CD4-positive, alpha-beta T cell (primary cell): Measurements from ENCODE around the gene GPR156. TPM values are rescaled to one million over a fixed set of nuclear protein-coding genes. Genes with fewer than 3 reads are reported as not detected.

Source experiments
- ATAC-seq: fragments of 200-7000 bp; cut with Tn5 transposase; one replicate; pipeline ENCODE4 v1.10.0; 2022; ENCODE audit warnings: mild to moderate bottlenecking; ENCODE audit not compliant: poor library complexity
- CTCF ChIA-PET: fragments of 350-600 bp; sonication (Branson Sonifier 250); formaldehyde crosslinking; loops from one replicate; lab custom pipeline; 2021; ENCODE audit warnings: antibody characterized with exemption, inconsistent platforms; lab: Charles Lee
- POLR2A ChIA-PET: fragments of 350-600 bp; sonication (Branson Sonifier 250); formaldehyde crosslinking; loops from one replicate; lab custom pipeline; 2021; ENCODE audit warnings: antibody characterized with exemption, inconsistent platforms; lab: Charles Lee
- DNase-seq, 14 experiments: peaks; one replicate each; pipeline ENCODE4 v3.0.0-alpha.2; 2013 to 2020; ENCODE audit warnings: mixed read lengths in 2 of 14
- H3K27ac ChIP-seq, 2 donors: one replicate each; pipeline versions ENCODE4 v1.5.1 to v1.7.0; 2013; ENCODE audit warnings: low read length in 2 of 2, low read depth in 1 of 2, mild to moderate bottlenecking in 1 of 2
- H3K27me3 ChIP-seq, 2 experiments: 1 replicate in 1 of 2; 2 replicates in 1 of 2; pipeline versions ENCODE4 v1.6.1 to v1.7.0; 2013; ENCODE audit warnings: low read length in 2 of 2, control low read depth in 1 of 2, mild to moderate bottlenecking in 1 of 2, moderate library complexity in 1 of 2; ENCODE audit not compliant: insufficient read depth in 2 of 2, control insufficient read depth in 1 of 2
- H3K36me3 ChIP-seq: one replicate; pipeline ENCODE4 v1.6.1; 2013; ENCODE audit warnings: low read length, control low read depth; ENCODE audit not compliant: insufficient read depth
- H3K4me1 ChIP-seq: one replicate; pipeline ENCODE4 v1.6.1; 2013; ENCODE audit warnings: low read length, control low read depth; ENCODE audit not compliant: insufficient read depth
- H3K4me3 ChIP-seq: one replicate; pipeline ENCODE4 v1.5.1; 2013; ENCODE audit warnings: mild to moderate bottlenecking, low read length, moderate library complexity
- H3K9me3 ChIP-seq, 2 experiments: 1 replicate in 1 of 2; 2 replicates in 1 of 2; pipeline versions ENCODE4 v1.6.1 to v1.7.0; 2013; ENCODE audit warnings: low read length in 2 of 2, mild to moderate bottlenecking in 2 of 2, control low read depth in 1 of 2, moderate library complexity in 1 of 2; ENCODE audit not compliant: control insufficient read depth in 1 of 2, insufficient read depth in 1 of 2
- H3K27ac Mint-ChIP-seq: one replicate; pipeline ENCODE4 v1.8.0; 2020; ENCODE audit warnings: mixed read lengths
- H3K27me3 Mint-ChIP-seq: one replicate; pipeline ENCODE4 v1.8.0; 2021; ENCODE audit warnings: mixed read lengths
- H3K36me3 Mint-ChIP-seq: one replicate; pipeline ENCODE4 v1.8.0; 2021; ENCODE audit warnings: low read depth, mixed read lengths
- H3K4me1 Mint-ChIP-seq: one replicate; pipeline ENCODE4 v1.8.0; 2021; ENCODE audit warnings: low read depth, mixed read lengths
- H3K4me3 Mint-ChIP-seq: one replicate; pipeline ENCODE4 v1.8.0; 2020; ENCODE audit warnings: mild to moderate bottlenecking, mixed read lengths
- H3K9me3 Mint-ChIP-seq: one replicate; pipeline ENCODE4 v1.8.0; 2020; ENCODE audit warnings: mixed read lengths
- intact Hi-C, 2 experiments: fragments of 100-400 bp; cut with DNase I in 1 of 2; cut with micrococcal nuclease in 1 of 2; formaldehyde crosslinking; loops; one replicate each; pipeline versions ENCODE4 v1.15.1 to v1.9.0; 2023 to 2025; cut with DNase I, micrococcal nuclease
- total RNA-seq, 174 experiments: library from RNA in 2 of 174; stranded (reverse) in 2 of 174; gene quantifications; one replicate each; pipeline ENCODE4 v1.2.3 and lab custom pipeline; 2021 to 2026
- TF ChIP-seq, protein P1 (sequence below): fragments of 200-600 bp; IDR thresholded peaks from one replicate; pipeline ENCODE4 v1.8.0; 2022; ENCODE audit warnings: antibody characterized with exemption, mild to moderate bottlenecking

The GPR156 gene
- total RNA-seq, 2 experiments from 2014 or later, result 0.17 to 0.27 TPM

DNA sequence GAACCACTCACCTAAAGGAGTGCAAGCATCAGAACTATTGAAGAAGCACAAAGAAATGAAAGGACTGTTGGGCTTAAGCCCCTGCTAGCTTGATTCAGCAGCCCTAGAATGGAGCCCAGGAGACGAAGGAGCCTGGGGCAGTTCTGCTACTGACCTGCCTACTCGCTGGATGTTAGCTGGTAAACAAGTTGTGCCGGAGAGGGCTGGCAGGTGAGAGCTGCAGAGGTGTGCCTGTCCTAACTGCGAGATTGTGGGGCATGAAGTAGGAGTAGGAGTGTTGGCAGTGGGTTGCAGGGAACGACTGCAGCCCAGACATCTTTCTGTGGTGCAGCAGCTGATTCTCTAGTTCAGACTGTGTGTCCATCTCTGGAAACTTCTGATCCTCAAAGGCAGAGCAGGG, 115.6 kb downstream of the GPR156 start:
- TF ChIP-seq, protein P1, sequence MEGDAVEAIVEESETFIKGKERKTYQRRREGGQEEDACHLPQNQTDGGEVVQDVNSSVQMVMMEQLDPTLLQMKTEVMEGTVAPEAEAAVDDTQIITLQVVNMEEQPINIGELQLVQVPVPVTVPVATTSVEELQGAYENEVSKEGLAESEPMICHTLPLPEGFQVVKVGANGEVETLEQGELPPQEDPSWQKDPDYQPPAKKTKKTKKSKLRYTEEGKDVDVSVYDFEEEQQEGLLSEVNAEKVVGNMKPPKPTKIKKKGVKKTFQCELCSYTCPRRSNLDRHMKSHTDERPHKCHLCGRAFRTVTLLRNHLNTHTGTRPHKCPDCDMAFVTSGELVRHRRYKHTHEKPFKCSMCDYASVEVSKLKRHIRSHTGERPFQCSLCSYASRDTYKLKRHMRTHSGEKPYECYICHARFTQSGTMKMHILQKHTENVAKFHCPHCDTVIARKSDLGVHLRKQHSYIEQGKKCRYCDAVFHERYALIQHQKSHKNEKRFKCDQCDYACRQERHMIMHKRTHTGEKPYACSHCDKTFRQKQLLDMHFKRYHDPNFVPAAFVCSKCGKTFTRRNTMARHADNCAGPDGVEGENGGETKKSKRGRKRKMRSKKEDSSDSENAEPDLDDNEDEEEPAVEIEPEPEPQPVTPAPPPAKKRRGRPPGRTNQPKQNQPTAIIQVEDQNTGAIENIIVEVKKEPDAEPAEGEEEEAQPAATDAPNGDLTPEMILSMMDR, result no peak
- Histone ChIP-seq H3K4me1 (no peaks in the 10 kb centered on the region), H3K27me3 (no peaks in the 10 kb centered on the region), H3K4me3 (no peak overlapping the region), H3K9me3 (no peaks in the 10 kb centered on the region), H3K27ac (no peak overlapping the region), H3K36me3 (no peaks in the 10 kb centered on the region)
- ChIA-PET CTCF (no interaction called here), POLR2A (no interaction called here)
- DNase-seq (no peak), ATAC-seq (no peak)
- Mint-ChIP-seq H3K4me3 (no peak overlapping the region), H3K36me3 (no peaks in the 10 kb centered on the region), H3K27me3 (no peaks in the 10 kb centered on the region), H3K9me3 (no peaks in the 10 kb centered on the region), H3K27ac (no peak overlapping the region), H3K4me1 (no peaks in the 10 kb centered on the region)
- intact Hi-C loops, result no loop called here

DNA sequence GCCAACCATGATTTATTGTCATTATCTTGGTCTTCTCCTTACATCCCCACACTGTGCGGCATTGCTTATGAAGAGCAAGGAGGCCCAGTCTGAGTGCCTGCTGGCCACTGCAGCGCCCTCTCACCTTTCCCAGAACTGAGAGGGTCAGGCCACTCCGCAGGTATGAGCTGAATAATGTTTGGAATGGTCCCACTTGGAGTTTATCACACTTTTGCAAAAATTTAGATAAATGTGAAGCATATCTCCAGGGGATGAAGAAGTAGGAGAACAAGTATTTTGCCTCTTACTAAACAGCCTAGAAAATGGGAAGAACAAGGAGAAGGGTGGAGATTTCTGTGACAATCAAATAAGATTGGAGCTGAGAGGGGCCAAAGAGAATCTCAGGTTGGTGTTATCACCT, 116.4 kb downstream of the GPR156 start:
- ATAC-seq, result no peak
- Mint-ChIP-seq H3K4me1 (no peaks in the 10 kb centered on the region), H3K4me3 (no peak overlapping the region), H3K9me3 (no peaks in the 10 kb centered on the region), H3K36me3 (no peaks in the 10 kb centered on the region), H3K27me3 (no peaks in the 10 kb centered on the region), H3K27ac (no peak overlapping the region)
- H3K27me3 ChIP-seq, result no peaks in the 10 kb centered on the region
- no peaks in the 10 kb centered on the region for H3K4me1 ChIP-seq
- POLR2A ChIA-PET, result no interaction called here
- no peak overlapping the region for H3K4me3 ChIP-seq
- H3K9me3 ChIP-seq, result no peaks in the 10 kb centered on the region
- TF ChIP-seq, protein P1, result no peak
- H3K36me3 ChIP-seq, result no peaks in the 10 kb centered on the region
- intact Hi-C loops, result no loop called here
- CTCF ChIA-PET, result no interaction called here
- no peak for DNase-seq
- no peak overlapping the region for H3K27ac ChIP-seq

DNA sequence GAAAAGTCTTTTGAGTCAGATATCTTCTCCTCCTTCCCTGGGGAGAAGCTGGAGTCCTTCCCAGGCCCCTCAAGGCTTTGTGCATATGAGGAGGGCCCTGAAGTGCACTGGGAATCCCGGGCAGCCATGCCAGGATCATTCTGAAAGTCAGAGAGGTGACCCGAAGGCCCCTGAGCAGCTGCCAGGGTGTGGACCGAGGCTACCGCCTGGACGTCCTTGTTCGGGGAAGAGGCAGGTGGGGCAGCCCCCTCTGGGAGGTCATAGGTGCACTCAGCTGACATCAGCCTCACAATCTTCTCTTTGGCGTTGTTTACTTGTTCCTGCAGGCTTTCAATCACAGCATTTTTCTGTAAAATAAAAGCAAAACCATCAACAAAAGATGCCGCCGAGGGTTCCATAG, 117.0 kb downstream of the GPR156 start:
- Mint-ChIP-seq H3K4me1 (no peaks in the 10 kb centered on the region), H3K4me3 (no peak overlapping the region), H3K27me3 (no peaks in the 10 kb centered on the region), H3K27ac (no peak overlapping the region), H3K9me3 (no peaks in the 10 kb centered on the region), H3K36me3 (no peaks in the 10 kb centered on the region)
- DNase-seq, result no peak
- Histone ChIP-seq H3K9me3 (no peaks in the 10 kb centered on the region), H3K4me1 (no peaks in the 10 kb centered on the region), H3K4me3 (no peak overlapping the region), H3K36me3 (no peaks in the 10 kb centered on the region), H3K27ac (no peak overlapping the region), H3K27me3 (no peaks in the 10 kb centered on the region)
- intact Hi-C loops, result no loop called here
- ChIA-PET CTCF (no interaction called here), POLR2A (no interaction called here)
- no peak for ATAC-seq
- TF ChIP-seq, protein P1, result no peak
